Dendritic cell treated with granulocyte-macrophage colony-stimulating factor and Interleukin-4, amounts not matched to agents 40 ng/mL and 50 ng/mL, for 4 days (primary cell): Measurements from ENCODE around the gene MAP2K6.
A peak's percentile ranks its signal among the peaks of the same experiment; 100 is the strongest.

Experiments used
- H3K27ac Mint-ChIP-seq: one replicate; pipeline ENCODE4 v1.8.0; 2022; ENCODE audit warnings: mild to moderate bottlenecking, mixed read lengths
- H3K27me3 Mint-ChIP-seq: one replicate; pipeline ENCODE4 v1.8.0; 2022; ENCODE audit warnings: mild to moderate bottlenecking, mixed read lengths
- H3K36me3 Mint-ChIP-seq: one replicate; pipeline ENCODE4 v1.8.0; 2022; ENCODE audit warnings: low read depth, mixed read lengths
- H3K4me1 Mint-ChIP-seq: one replicate; pipeline ENCODE4 v1.8.0; 2022; ENCODE audit warnings: low read depth, mixed read lengths
- H3K4me3 Mint-ChIP-seq: one replicate; pipeline ENCODE4 v1.8.0; 2022; ENCODE audit warnings: mild to moderate bottlenecking, moderate library complexity, mixed read lengths
- H3K9me3 Mint-ChIP-seq: one replicate; pipeline ENCODE4 v1.8.0; 2022; ENCODE audit warnings: mixed read lengths
- intact Hi-C: fragments of 100-400 bp; cut with micrococcal nuclease; formaldehyde crosslinking; loops from one replicate; pipeline ENCODE4 v1.15.0; 2022

Gene MAP2K6

GRCh38 chr17:69501591-69502468 is 87.3 kb downstream of the MAP2K6 start:
- intact Hi-C loops: loop anchor here (5.0 kb wide), 1 partner anchor 85 kb away; no protein-coding TSS in a partner anchor
- no peaks in the 10 kb centered on the region for H3K9me3 Mint-ChIP-seq
- peaks cover 72% of the 10 kb centered on the region for H3K4me1 Mint-ChIP-seq
- H3K27me3 Mint-ChIP-seq: no peaks in the 10 kb centered on the region
- H3K4me3 Mint-ChIP-seq: peak overlapping the region; percentile 85
- H3K36me3 Mint-ChIP-seq: peaks cover 35% of the 10 kb centered on the region
- peak overlapping the region; percentile 91 for H3K27ac Mint-ChIP-seq

GRCh38 chr17:69503711-69504110 is 89.2 kb downstream of the MAP2K6 start:
- Mint-ChIP-seq H3K27me3 (no peaks in the 10 kb centered on the region), H3K27ac (no peak overlapping the region), H3K9me3 (no peaks in the 10 kb centered on the region), H3K4me1 (peaks cover 69% of the 10 kb centered on the region), H3K36me3 (peaks cover 54% of the 10 kb centered on the region), H3K4me3 (peak overlapping the region; percentile 4)
- intact Hi-C loops: loop anchor here (5.0 kb wide), 1 partner anchor 86 kb away; no protein-coding TSS in a partner anchor

- Mint-ChIP-seq H3K27me3 (no peaks in the 10 kb centered on the region), H3K4me1 (peaks cover 73% of the 10 kb centered on the region), H3K9me3 (no peaks in the 10 kb centered on the region), H3K4me3 (no peak overlapping the region), H3K27ac (no peak overlapping the region), H3K36me3 (peaks cover 72% of the 10 kb centered on the region)
- intact Hi-C loops: no loop called here
Measured at GRCh38 chr17:69505740-69506139, 91.2 kb downstream of the MAP2K6 start.

- Mint-ChIP-seq H3K36me3 (peaks cover 80% of the 10 kb centered on the region), H3K9me3 (no peaks in the 10 kb centered on the region), H3K27ac (no peak overlapping the region), H3K27me3 (no peaks in the 10 kb centered on the region), H3K4me3 (no peak overlapping the region), H3K4me1 (peaks cover 66% of the 10 kb centered on the region)
- intact Hi-C loops: no loop called here
Measured at GRCh38 chr17:69506489-69506888, 92.0 kb downstream of the MAP2K6 start.

- H3K4me3 Mint-ChIP-seq: no peak overlapping the region
- H3K36me3 Mint-ChIP-seq: peaks cover 93% of the 10 kb centered on the region
- H3K27ac Mint-ChIP-seq: no peak overlapping the region
- H3K4me1 Mint-ChIP-seq: peaks cover 47% of the 10 kb centered on the region
- intact Hi-C loops: no loop called here
- no peaks in the 10 kb centered on the region for H3K9me3 Mint-ChIP-seq
- no peaks in the 10 kb centered on the region for H3K27me3 Mint-ChIP-seq
Measured at GRCh38 chr17:69508814-69509213, 94.3 kb downstream of the MAP2K6 start.

- no peaks in the 10 kb centered on the region for H3K9me3 Mint-ChIP-seq
- peaks cover 33% of the 10 kb centered on the region for H3K4me1 Mint-ChIP-seq
- peaks cover 88% of the 10 kb centered on the region for H3K36me3 Mint-ChIP-seq
- no peak overlapping the region for H3K4me3 Mint-ChIP-seq
- no peak overlapping the region for H3K27ac Mint-ChIP-seq
- intact Hi-C loops: no loop called here
- H3K27me3 Mint-ChIP-seq: no peaks in the 10 kb centered on the region
Measured at GRCh38 chr17:69511250-69511649, 96.8 kb downstream of the MAP2K6 start.

- intact Hi-C loops: no loop called here
Measured at GRCh38 chr17:69512946-69513345, 98.4 kb downstream of the MAP2K6 start.

GRCh38 chr17:69516225-69516624 is 101.7 kb downstream of the MAP2K6 start:
- peaks cover 88% of the 10 kb centered on the region for H3K36me3 Mint-ChIP-seq
- H3K9me3 Mint-ChIP-seq: no peaks in the 10 kb centered on the region
- no peak overlapping the region for H3K4me3 Mint-ChIP-seq
- H3K4me1 Mint-ChIP-seq: peaks cover 13% of the 10 kb centered on the region
- intact Hi-C loops: no loop called here
- H3K27ac Mint-ChIP-seq: no peak overlapping the region
- no peaks in the 10 kb centered on the region for H3K27me3 Mint-ChIP-seq

More at GRCh38 chr17:69512946-69513345, 98.4 kb downstream of the MAP2K6 start:
- H3K27ac Mint-ChIP-seq: no peak overlapping the region
- H3K36me3 Mint-ChIP-seq: peaks cover 87% of the 10 kb centered on the region
- H3K4me3 Mint-ChIP-seq: no peak overlapping the region
- H3K27me3 Mint-ChIP-seq: no peaks in the 10 kb centered on the region
- H3K4me1 Mint-ChIP-seq: peaks cover 30% of the 10 kb centered on the region
- H3K9me3 Mint-ChIP-seq: no peaks in the 10 kb centered on the region

GRCh38 chr17:69516911-69517310 is 102.4 kb downstream of the MAP2K6 start:
- Mint-ChIP-seq H3K27me3 (no peaks in the 10 kb centered on the region), H3K36me3 (peaks cover 88% of the 10 kb centered on the region), H3K4me3 (no peak overlapping the region), H3K9me3 (no peaks in the 10 kb centered on the region), H3K4me1 (peaks cover 13% of the 10 kb centered on the region), H3K27ac (no peak overlapping the region)
- intact Hi-C loops: no loop called here

- no peaks in the 10 kb centered on the region for H3K9me3 Mint-ChIP-seq
- no peak overlapping the region for H3K27ac Mint-ChIP-seq
- no peak overlapping the region for H3K4me3 Mint-ChIP-seq
- intact Hi-C loops: no loop called here
- H3K36me3 Mint-ChIP-seq: peaks cover 91% of the 10 kb centered on the region
- peaks cover 13% of the 10 kb centered on the region for H3K4me1 Mint-ChIP-seq
- no peaks in the 10 kb centered on the region for H3K27me3 Mint-ChIP-seq
Measured at GRCh38 chr17:69518951-69519350, 104.5 kb downstream of the MAP2K6 start.

GRCh38 chr17:69523244-69523861 is 108.9 kb downstream of the MAP2K6 start:
- H3K27me3 Mint-ChIP-seq: no peaks in the 10 kb centered on the region
- no peaks in the 10 kb centered on the region for H3K4me1 Mint-ChIP-seq
- H3K4me3 Mint-ChIP-seq: no peak overlapping the region
- H3K27ac Mint-ChIP-seq: no peak overlapping the region
- peaks cover 95% of the 10 kb centered on the region for H3K36me3 Mint-ChIP-seq
- H3K9me3 Mint-ChIP-seq: peaks cover 8% of the 10 kb centered on the region
- intact Hi-C loops: loop anchor here (5.0 to 10.0 kb wide), 2 partner anchors 189 to 751 kb away; no protein-coding TSS in a partner anchor

GRCh38 chr17:69524854-69525253 is 110.4 kb downstream of the MAP2K6 start:
- Mint-ChIP-seq H3K27me3 (no peaks in the 10 kb centered on the region), H3K27ac (no peak overlapping the region), H3K4me3 (no peak overlapping the region), H3K9me3 (peaks cover 8% of the 10 kb centered on the region), H3K36me3 (peaks cover 92% of the 10 kb centered on the region), H3K4me1 (no peaks in the 10 kb centered on the region)
- intact Hi-C loops: loop anchor here (5.0 to 10.0 kb wide), 2 partner anchors 190 to 753 kb away; no protein-coding TSS in a partner anchor

- H3K36me3 Mint-ChIP-seq: peaks cover 92% of the 10 kb centered on the region
- no peak overlapping the region for H3K27ac Mint-ChIP-seq
- H3K9me3 Mint-ChIP-seq: peaks cover 8% of the 10 kb centered on the region
- no peak overlapping the region for H3K4me3 Mint-ChIP-seq
- intact Hi-C loops: loop anchor here (10.0 kb wide), 1 partner anchor 191 kb away; no protein-coding TSS in a partner anchor
- no peaks in the 10 kb centered on the region for H3K27me3 Mint-ChIP-seq
- no peaks in the 10 kb centered on the region for H3K4me1 Mint-ChIP-seq
Measured at GRCh38 chr17:69525920-69526841, 111.7 kb downstream of the MAP2K6 start.
